ENCODE data around the gene CCDC88A. TPM values are rescaled to one million over a fixed set of nuclear protein-coding genes. Genes with fewer than 3 reads are reported as not detected.

Gene CCDC88A
- total and polyA plus RNA-seq, 2 donors (not counting 1 experiment from before 2014, with no cell fraction given) = 2.7 to 26.0 TPM

GRCh38 chr2:55441280-55441892 is 21.7 kb upstream of the CCDC88A start:
- intact Hi-C loops (cut with micrococcal nuclease) = no loop called here

GRCh38 chr2:55439101-55439397 is 19.4 kb upstream of the CCDC88A start:
- Histone ChIP-seq H4K20me1 (ENCODE audit: control insufficient read depth, insufficient read depth, low read length, poor library complexity, severe bottlenecking) (no peaks in the 10 kb centered on the region), H3K79me2 (ENCODE audit: control insufficient read depth, insufficient read depth, low read length) (no peaks in the 10 kb centered on the region), H3K4me3 (ENCODE audit: control extremely low read depth in 1 of 5, extremely low read depth in 1 of 5, insufficient read depth in 1 of 5, low read depth in 2 of 5, low read length in 4 of 5) (no peak overlapping the region), H2AFZ (ENCODE audit: insufficient read depth, low read depth, low read length, poor library complexity, severe bottlenecking) (no peak overlapping the region), H3K4me1 (ENCODE audit: control insufficient read depth in 2 of 2, insufficient read depth in 2 of 2, low read length in 2 of 2) (no peaks in the 10 kb centered on the region), H3K36me3 (replicated peaks in 1 of 2; ENCODE audit: control extremely low read depth in 1 of 2, control insufficient read depth in 1 of 2, extremely low read depth in 1 of 2, insufficient read depth in 2 of 2, low read length in 1 of 2) (no peaks in the 10 kb centered on the region), H3K27me3 (replicated peaks in 1 of 4; ENCODE audit: control extremely low read depth in 1 of 4, control insufficient read depth in 3 of 4, insufficient read depth in 4 of 4, low read length in 3 of 4) (no peaks in the 10 kb centered on the region), H3K4me2 (replicated peaks; ENCODE audit: low read depth, low read length, poor library complexity, severe bottlenecking) (no peak overlapping the region), H3K9me3 (ENCODE audit: control extremely low read depth in 1 of 3, control insufficient read depth in 2 of 3, insufficient read depth in 1 of 3, low read length in 2 of 3) (no peaks in the 10 kb centered on the region), H3K9ac (ENCODE audit: low read length) (no peak overlapping the region), H3K27ac (ENCODE audit: low read length in 2 of 2) (no peak overlapping the region)
- ChIA-PET CTCF (no interaction called here), POLR2A (no interaction called here)
- no peak for DNase-seq
- intact Hi-C loops (cut with micrococcal nuclease) = no loop called here
- Mint-ChIP-seq H3K4me3 (no peak overlapping the region), H3K9me3 (ENCODE audit: insufficient read depth) (no peaks in the 10 kb centered on the region), H3K27me3 (peaks cover 11% of the 10 kb centered on the region), H3K4me1 (no peaks in the 10 kb centered on the region), H3K27ac (no peak overlapping the region)
- TF ChIP-seq CTCF (IDR thresholded peaks at IDR 0.05) (no peak), EZH2 (IDR thresholded peaks at IDR 0.05; ENCODE audit: borderline replicate concordance, insufficient read depth, low read depth, low read length, poor library complexity, severe bottlenecking) (no peak)
- WGBS (ENCODE audit: insufficient coverage) = no CpG with 5 or more reads among the region's 1 CpG
- ATAC-seq (ENCODE audit: low read depth) = no peak

More at GRCh38 chr2:55441280-55441892, 21.7 kb upstream of the CCDC88A start:
- no peak for ATAC-seq (ENCODE audit: low read depth)
- Histone ChIP-seq H2AFZ (ENCODE audit: insufficient read depth, low read depth, low read length, poor library complexity, severe bottlenecking) (no peak overlapping the region), H3K79me2 (ENCODE audit: control insufficient read depth, insufficient read depth, low read length) (no peaks in the 10 kb centered on the region), H4K20me1 (ENCODE audit: control insufficient read depth, insufficient read depth, low read length, poor library complexity, severe bottlenecking) (no peaks in the 10 kb centered on the region), H3K9ac (ENCODE audit: low read length) (no peak overlapping the region), H3K4me1 (ENCODE audit: control insufficient read depth in 2 of 2, insufficient read depth in 2 of 2, low read length in 2 of 2) (no peaks in the 10 kb centered on the region), H3K4me3 (ENCODE audit: control extremely low read depth in 1 of 5, extremely low read depth in 1 of 5, insufficient read depth in 1 of 5, low read depth in 2 of 5, low read length in 4 of 5) (no peak overlapping the region), H3K36me3 (replicated peaks in 1 of 2; ENCODE audit: control extremely low read depth in 1 of 2, control insufficient read depth in 1 of 2, extremely low read depth in 1 of 2, insufficient read depth in 2 of 2, low read length in 1 of 2) (no peaks in the 10 kb centered on the region), H3K9me3 (ENCODE audit: control extremely low read depth in 1 of 3, control insufficient read depth in 2 of 3, insufficient read depth in 1 of 3, low read length in 2 of 3) (no peaks in the 10 kb centered on the region), H3K27ac (ENCODE audit: low read length in 2 of 2) (no peak overlapping the region), H3K27me3 (replicated peaks in 1 of 4; ENCODE audit: control extremely low read depth in 1 of 4, control insufficient read depth in 3 of 4, insufficient read depth in 4 of 4, low read length in 3 of 4) (no peaks in the 10 kb centered on the region), H3K4me2 (replicated peaks; ENCODE audit: low read depth, low read length, poor library complexity, severe bottlenecking) (no peak overlapping the region)
- 100% methylated on average over 1 of the region's 4 CpGs for WGBS (ENCODE audit: insufficient coverage)
- no peak for DNase-seq
- Mint-ChIP-seq H3K9me3 (ENCODE audit: insufficient read depth) (no peaks in the 10 kb centered on the region), H3K27me3 (peaks cover 11% of the 10 kb centered on the region), H3K4me1 (no peaks in the 10 kb centered on the region), H3K27ac (no peak overlapping the region), H3K4me3 (no peak overlapping the region)
- POLR2A ChIA-PET = no interaction called here
- TF ChIP-seq CTCF (IDR thresholded peaks at IDR 0.05) (no peak), EZH2 (IDR thresholded peaks at IDR 0.05; ENCODE audit: borderline replicate concordance, insufficient read depth, low read depth, low read length, poor library complexity, severe bottlenecking) (no peak)
- CTCF ChIA-PET = interaction anchor here (1.1 kb wide), 1 partner anchor 8 kb away, joined by 4 read pairs; no protein-coding TSS in a partner anchor

Data from B cell (primary cell).